COLO668 (cell line): ENCODE results near the gene HSD11B2.

Experiments used
- DNase-seq: peaks from one replicate; lab custom pipeline; 2025; ENCODE audit not compliant: unreplicated experiment; lab: John Stamatoyannopoulos, UW

HSD11B2 gene

GRCh38 chr16:67430977-67431774 lies at the start of gene HSD11B2:
TSS of gene HSD11B2 (plus strand) at chr16:67431121. CDS start at chr16:67431249, 128 bp downstream.
- DNase-seq, result peak; percentile 82

- no peak for DNase-seq
Observed at GRCh38 chr16:67383284-67383683, 47.6 kb upstream of the HSD11B2 start.

- no peak for DNase-seq
Observed at GRCh38 chr16:67384778-67385510, 46.0 kb upstream of the HSD11B2 start.

GRCh38 chr16:67386861-67387455 lies 44.0 kb upstream of the HSD11B2 start:
- no peak for DNase-seq

GRCh38 chr16:67387479-67388079 lies 43.3 kb upstream of the HSD11B2 start:
- DNase-seq, result no peak

GRCh38 chr16:67388191-67388590 lies 42.7 kb upstream of the HSD11B2 start:
- no peak for DNase-seq

GRCh38 chr16:67388591-67388990 lies 42.3 kb upstream of the HSD11B2 start:
- DNase-seq, result no peak

- DNase-seq, result no peak
Observed at GRCh38 chr16:67389911-67390815, 40.8 kb upstream of the HSD11B2 start.

- DNase-seq, result no peak
Observed at GRCh38 chr16:67390816-67391423, 40.0 kb upstream of the HSD11B2 start.

GRCh38 chr16:67391424-67392300 lies 39.3 kb upstream of the HSD11B2 start:
- peak; percentile 83 for DNase-seq

GRCh38 chr16:67392301-67393059 lies 38.4 kb upstream of the HSD11B2 start:
- no peak for DNase-seq

- DNase-seq, result peak; percentile 91
Observed at GRCh38 chr16:67393111-67393787, 37.7 kb upstream of the HSD11B2 start, which contains the start of gene TPPP3. TSS of gene TPPP3 (minus strand) at chr16:67393498. CDS start at chr16:67391111, 2,387 bp downstream.

- peak; percentile 43 for DNase-seq
Observed at GRCh38 chr16:67393788-67394154, 37.1 kb upstream of the HSD11B2 start.

GRCh38 chr16:67394155-67395104 lies 36.5 kb upstream of the HSD11B2 start:
- no peak for DNase-seq

- DNase-seq, result no peak
Observed at GRCh38 chr16:67395105-67395457, 35.8 kb upstream of the HSD11B2 start.

GRCh38 chr16:67395458-67396158 lies 35.3 kb upstream of the HSD11B2 start:
- peak; percentile 91 for DNase-seq
